Stimulated activated CD4-positive, alpha-beta T cell treated with anti-CD3 and anti-CD28 coated beads, Interleukin-1b, Interleukin-23, amount 100 ng/mL, for 24 hours (primary cell): ENCODE results near the gene CYP27C1.

Experiments
- DNase-seq, 4 experiments: peaks; one replicate each; pipeline ENCODE4 v3.0.0-alpha.2; 2020; ENCODE audit warnings: low read depth in 4 of 4, low spot score in 1 of 4

CYP27C1 gene

DNA sequence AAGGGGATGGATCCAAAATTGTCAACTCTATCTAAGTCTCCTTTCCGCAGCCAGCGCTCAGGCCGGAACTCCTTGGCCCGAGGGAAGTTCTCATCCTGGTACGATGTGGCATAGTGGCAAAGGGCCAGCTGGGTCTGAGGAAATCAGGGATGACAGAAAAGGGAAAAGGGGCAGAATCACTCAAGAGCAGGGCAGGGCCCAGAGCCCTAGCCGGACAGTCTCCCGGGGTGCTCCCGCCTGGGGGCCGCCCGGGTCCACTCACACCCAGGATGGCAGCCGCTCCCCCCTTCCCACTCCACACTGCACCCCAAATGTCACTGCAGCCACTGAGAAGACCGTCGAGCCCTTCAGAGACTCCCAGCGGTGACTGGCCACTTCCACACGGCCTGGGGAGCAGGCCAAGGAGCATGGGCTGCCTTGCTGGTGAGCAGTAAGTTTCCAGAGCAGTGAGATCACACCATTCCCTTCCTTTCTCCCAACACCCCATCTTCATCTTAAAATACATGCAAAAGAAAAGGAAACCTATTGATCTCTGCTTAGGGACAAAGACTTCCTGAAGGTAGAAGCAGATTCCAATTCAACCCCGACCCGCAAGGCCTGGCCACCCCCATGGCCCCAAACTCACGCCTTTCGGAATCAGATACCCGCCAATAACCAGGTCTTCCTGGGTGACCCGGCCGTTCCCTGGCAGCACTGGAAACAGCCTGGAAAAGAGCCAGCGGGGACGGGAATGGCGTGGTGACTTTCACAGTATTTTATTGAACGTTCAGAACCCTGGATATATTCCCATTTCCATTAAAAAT, 26.7 kb downstream of the CYP27C1 start:
- no peak for DNase-seq

DNA sequence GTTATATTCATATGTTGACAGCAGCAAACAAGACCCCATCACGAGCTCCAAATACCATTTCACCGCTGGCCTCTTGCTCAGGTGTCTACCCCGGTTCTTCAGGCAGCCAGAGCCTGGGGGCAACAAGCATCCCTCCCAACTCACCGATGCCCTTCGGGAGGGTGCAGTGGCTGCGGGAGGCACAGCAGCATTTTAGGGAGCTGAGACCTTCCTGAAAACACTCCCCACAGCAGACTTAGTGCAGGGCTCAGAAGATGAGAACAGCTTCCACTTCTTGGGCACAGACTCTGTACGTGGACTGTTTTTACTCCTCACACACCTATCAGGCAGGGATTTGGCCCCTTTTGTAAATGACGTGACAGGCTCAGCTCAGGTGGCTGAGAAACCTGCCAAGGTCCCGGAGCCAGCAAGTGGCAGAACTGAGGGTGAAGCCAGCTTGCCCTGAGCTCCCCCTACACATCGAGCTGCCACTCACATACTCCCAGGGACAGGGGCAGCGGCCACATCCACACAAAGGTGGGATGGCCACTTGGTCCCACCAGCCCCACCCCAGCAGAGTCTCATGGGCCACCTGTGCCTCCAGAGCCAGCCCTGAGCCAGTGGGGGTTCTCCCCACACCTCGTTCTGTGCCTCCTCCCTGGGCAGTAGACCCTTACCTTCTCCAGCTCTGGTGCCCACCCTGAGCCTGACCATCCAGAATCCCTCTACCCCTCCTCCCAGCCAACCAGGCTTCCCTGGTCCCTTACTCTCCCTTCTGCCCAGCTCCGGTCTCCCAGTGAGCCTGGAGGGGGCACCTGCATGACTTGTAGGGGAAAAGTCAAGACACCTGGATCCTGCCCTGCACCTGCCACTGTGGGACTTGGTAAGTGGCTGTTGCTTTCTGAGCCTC, 28.5 kb downstream of the CYP27C1 start:
- no peak for DNase-seq

DNA sequence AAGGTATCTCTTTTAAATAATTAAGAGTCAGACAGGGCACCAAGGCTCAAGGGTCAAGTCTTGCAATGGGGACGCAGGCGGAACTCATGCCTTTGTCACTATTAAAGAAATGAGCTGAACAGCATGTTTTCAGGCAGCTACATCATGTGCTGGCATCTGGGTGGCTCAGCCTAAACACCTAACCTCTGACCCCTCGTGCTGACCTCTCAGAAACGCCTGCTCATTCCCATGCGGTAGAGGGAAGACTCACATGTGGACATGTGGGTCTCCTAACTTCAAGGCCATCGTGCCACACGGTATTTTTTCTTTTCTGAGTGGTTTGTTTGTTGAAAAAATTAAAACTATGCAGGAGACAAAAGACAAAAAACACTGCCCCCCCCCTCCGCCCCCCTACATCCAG, 31.3 kb downstream of the CYP27C1 start:
- no peak for DNase-seq

DNA sequence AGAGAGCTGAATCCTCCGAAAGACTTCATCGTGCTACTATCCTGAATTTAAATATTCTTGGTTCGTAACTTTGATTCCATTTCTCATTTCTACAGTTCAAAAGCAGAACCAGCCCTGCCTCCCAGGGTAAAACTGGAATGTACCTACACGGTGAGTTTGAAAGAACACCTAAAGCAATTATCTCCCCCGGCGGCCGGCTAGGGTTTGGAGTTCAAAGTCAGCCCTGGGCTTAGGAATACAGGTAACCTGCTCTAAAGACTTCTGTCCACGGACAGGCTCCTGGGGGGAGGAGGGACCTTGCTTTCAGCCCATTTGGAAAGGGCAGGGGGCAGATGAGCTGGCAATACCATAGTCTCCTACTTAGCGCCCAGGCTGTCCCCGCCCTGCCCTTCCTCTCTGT, 32.3 kb downstream of the CYP27C1 start:
- no peak for DNase-seq

DNA sequence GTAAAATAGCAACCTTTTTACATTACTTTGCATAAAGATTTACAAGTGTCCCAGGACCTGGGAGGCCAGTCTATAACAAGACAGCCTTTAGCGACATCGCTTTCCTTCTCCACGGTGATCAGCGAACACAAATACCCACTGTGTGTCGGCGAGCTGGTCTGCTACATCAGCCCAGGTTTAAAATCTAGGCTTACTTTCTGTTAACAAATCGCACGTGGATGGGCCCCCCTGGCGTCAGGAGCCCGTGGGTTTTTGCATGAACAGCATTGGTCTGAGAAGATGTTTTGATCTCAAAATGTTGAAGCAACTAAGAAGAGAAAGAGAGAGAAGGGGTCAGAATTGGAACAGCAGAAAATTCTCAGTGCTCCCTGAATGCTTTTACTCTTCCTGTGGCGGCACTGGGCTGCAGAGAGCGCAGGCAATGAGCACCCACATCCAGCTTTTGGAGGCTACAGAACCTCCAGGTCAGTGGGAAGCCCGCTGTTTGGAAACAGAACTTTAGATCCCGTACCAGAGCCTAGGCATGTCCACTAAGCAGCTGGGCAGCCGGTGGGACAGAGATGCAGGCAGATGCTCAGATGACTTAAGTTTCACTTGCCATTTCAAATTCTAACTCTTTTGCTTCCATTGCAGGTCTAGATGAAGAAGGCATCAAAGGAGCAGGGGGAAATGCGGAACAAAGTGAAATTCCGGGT, 32.9 kb downstream of the CYP27C1 start:
- no peak for DNase-seq

DNA sequence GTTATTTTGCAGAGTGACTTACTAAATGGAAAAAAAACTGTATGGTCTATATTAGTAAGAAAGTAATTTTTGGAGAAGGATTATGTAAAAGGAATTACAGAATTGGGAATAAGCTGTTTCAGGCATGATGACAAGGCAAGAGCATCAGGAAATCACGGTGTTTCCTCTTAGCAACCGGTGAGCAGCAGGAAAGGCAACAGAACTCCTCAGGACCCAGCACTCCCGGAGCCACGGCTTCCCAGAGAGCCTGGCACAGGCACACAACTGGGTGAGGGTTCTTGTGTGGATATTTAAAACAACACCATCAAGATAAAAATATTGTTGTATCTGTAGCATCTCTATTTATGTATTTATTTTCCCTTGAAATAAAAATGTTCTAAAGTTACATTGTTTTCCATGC, 34.4 kb downstream of the CYP27C1 start:
- DNase-seq, result no peak

DNA sequence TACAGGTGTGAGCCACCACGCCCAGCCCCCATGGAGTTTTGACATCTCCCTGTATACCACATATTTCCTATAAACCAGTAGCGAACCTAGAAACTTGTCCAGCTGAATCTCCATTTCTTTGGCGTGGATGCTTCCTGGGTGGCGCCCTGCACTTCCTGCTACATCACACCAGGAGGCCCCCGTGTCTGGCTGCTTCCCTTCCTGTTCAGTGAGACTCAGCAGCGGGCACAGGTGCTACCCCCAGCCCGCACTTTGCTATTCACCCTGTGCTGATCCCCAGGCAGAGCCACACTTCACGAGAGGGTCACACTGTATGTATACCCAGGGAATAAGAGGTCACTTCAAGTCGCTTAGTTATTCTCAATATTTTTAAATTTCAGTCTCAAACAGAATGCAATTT, 35.0 kb downstream of the CYP27C1 start:
- DNase-seq, result no peak

DNA sequence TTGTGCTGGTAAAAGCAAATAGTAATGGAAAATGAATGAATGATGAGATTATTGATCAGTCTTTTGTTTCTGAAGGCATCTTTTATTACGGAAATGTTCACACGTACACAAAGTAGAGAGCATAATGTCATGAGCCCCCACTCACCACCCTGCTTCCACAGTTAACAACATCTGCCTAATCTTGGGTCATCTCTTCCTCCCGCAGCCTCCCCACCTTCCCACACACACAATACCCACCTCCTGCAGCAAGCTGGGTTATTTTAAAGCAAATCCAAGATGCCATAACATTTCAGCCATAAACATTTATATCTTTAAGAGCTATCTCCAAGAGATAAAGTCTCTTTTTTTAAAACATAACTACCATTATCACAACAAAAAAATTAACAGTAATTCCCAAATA, 36.3 kb downstream of the CYP27C1 start:
- DNase-seq, result no peak

DNA sequence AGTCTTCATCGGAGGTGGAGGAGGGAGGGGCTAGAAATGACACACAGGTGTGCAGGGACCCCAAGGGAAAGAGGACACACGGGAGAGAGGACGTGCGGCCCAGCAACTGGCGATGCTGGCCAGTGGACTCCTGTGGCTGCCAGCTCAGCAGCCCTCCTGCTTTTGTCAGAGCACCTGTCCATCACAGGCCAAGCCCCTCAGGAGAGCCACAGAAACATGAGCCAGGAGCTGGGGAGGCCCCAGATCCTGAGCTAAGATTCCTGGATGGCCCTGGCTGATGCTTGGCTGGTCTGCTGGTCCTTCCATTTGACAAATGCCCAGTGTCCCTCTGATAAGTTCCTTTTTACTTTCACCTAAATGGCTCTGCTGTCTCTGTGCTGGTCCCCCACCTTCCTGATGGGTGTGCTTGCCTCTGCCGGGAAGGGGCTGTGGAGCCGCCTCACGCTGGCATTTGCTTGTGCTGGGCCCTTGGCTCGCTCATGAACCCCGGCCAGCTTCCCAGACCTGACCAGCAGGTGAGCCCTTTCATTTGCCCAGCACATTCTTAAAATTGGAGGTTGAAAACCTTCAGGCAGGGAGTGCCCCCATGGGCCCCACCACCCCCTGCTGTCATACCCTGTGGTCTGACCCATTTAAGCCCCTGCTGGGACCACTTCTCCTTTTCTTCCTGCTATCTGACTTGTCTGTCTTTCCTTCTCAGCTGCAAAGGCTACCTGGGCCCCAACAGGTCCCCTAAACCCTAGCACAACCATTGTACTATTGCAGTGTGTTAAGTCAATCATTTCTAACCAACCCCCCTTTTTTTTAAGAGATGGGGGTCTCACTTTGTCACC, 37.3 kb downstream of the CYP27C1 start:
- no peak for DNase-seq

DNA sequence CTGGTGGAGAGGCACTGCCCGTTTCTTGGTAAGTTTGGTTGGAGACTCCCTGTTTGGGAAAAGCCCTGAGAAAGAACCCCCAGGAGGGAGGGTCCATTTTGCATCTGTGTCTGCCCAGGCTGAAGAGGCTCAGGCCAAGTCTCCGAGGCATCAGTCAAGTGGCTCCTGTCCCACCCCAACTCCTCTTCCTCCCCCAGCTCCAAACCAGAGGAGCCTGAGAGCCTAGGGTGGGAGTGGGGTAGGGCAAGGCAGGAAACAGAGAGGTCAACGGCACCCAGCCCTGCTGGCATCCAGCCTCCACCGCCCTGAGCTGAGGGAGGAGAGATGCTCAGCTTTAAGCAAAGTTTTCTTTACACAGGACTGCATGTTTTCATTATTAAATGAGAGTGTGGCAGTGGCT, 38.2 kb downstream of the CYP27C1 start:
- DNase-seq, result no peak

DNA sequence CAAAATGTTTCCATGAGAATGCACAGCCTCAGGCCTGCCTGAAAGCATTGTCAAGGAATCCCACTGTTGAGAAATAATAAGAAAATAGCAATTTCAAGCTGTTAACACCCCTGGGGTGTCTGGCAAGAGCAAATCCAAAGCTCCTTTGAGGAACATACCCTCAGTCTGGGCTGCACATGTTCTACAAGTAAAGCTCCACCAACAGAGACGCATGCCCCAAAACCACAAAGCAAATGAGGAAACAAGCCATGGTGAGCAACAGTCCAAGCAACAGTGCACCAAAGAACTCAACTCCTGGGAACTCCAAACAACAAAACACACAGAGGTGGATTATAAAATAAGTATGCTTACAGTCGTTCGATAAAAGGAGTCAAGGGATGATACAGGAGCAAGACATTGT, 40.3 kb downstream of the CYP27C1 start:
- DNase-seq, result no peak

DNA sequence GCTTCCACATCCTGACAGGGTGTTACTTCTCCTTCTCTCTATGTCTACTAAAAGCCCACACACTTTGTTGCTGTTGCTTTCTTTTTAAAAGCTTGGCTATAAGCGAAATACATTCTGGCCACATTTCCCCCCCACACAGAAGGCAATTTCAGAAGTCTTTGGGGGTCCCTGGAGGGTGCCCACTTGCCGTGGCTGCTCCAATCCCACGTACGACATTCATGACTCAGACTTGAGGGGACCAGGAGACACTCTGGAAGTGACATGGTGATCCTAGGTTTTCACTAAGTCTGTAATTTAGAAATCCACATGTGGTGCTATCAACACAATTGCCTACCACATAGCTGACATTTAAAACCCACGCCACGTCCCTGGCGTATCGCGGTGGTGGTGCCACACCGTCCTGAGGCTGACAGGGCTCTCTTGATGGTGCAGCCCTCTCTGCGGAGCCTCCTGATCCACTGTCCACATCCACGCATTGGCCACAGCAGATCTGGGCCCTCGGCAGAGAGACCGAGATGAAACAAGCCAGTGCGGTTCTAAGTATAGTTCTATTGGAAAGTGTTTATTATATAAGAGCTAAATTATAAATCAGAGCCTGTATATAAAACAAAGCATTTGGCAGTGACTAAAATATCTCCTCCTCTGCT, 42.4 kb downstream of the CYP27C1 start:
- no peak for DNase-seq

DNA sequence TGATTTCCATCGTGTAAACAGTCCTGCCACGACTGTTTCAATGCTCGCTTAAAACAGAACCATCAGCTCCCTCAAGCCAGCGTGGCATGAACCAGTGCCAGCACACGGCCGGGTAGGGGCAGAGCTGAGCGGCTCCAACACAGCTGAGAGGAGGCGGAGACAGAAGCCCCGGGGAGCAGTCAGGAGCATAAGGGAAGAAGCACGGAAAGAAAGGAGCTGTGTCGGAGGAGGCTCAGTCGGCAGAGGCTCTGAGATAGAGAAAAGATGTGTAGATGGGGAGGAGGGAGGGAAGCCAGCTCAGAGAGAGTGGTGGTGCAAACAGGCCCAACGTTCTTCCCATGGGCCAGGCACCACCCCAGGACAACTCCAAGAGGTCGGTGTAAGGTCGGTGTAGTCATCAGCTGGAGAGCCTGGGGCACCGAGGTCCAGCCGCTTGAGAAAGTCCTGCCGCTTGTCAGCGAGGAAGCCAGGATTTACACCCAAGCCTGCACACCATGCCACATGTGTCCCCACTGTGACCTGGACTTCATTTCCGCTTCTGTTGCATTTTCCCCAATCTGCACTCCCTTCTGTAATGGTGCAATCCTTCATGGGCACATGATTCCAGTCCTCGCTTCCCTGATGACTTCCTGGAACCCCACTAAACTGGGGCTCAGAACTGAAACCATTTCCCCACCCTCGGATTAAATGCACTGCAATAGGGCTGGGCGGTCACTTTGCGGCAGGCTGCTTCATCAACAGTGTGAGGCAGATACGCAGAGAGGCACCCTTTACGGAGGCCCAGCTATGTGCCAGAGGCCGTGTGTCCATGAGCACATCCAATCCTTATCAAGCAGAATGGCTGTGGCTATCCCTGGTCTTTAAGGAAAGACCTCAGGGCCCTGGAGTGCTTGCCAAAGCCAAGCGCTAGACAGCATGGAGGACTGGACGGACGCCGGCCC, 43.5 kb downstream of the CYP27C1 start:
- no peak for DNase-seq

DNA sequence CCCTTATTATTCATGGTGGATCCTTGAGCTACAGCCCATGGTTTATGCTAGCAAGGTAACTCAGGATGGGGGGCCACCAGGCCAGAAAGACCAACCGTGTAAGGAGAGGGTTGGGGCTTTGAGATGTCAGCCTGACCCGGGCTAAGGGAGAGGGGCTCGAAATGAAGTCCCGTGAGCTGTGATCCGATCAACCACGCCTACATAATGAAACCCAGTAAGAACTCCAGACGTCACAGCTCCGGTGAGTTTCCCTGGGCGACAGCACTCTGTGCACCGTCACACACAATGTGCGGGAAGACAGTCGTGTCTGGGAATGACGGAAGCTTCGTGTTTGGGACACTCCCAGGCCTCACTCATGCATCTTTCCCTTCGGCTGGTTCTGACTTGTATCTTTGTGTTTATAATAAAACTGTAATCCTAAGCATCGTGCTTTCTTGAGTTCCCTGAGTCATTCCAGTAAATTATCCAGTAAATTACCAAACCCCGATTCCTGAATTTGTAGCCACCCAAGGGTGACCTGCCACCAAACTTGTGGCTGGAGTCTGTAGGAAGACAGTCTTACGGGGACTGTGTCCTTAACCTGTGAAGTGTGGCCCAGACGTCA, 44.2 kb downstream of the CYP27C1 start:
- no peak for DNase-seq

DNA sequence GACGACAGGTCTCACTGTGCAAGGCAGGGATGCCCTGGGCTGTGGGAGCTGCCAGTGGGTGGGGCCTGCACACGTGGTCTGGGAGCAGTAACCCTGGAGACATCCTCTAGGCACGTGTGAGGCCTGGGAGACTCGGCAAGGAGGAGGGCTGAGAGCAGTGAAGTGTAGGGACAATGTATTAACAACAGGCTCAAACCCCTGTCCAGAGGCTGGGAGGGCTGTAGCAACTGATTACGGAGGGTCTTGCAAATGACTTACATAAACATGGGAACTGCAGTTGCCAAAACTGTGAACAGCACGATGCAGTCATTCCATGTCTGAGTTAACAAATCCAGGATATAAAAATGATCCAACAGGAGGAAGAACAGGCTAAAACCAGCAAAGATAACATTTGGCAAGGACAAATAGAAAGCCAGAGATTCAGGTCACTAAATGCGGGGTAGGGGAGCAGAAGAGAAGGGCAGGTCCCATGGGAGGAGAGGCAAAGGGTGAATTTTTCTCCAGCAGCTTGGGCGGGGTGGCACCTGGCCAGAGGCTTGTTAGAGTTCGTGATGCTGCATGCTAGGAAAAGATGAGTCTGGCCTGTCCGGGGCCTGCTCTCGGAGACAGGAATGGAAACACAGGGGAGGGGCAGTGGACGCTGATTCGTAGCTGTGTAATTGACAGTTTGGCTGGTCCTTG, 44.9 kb downstream of the CYP27C1 start:
- no peak for DNase-seq

DNA sequence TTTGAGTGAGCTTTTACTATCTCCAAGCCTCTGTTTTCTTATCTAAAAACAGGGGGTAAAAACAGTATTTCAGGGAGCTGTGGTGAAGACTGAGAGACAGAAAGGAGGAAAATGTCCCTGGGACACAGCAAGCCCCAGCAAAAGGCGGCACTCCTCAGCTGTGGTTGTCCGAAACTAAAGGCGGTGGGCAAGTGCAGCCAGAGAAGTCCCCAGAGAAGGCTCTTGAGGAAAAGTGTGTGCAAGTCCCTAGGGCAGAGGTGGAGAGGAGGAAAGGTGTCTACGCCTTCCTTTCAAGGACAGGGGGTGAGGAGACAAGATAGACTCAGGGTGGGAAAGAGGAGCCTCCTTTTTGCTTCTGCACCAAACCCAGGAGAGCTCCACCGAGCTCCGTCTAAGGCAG, 45.5 kb downstream of the CYP27C1 start:
- no peak for DNase-seq

DNA sequence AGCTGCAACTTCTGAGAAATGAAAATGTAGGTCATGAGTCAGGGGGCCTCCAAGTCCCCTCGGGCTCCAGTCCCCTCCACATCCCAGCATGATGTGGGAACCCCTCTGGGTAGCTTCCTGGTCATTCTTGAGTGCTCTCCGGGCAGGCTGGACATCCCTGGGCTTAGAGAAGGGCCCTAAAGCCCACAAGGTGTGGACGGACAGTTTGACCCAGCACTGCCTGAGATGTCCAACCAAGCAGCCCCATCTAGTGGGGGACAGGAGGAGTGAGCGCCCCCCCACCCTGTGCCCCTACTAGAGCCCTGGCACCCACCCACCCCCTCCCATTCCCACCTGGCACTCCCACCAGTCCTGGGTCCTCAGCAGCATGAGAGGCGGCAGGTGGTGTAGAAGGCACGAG, 46.0 kb downstream of the CYP27C1 start:
- DNase-seq, result no peak

DNA sequence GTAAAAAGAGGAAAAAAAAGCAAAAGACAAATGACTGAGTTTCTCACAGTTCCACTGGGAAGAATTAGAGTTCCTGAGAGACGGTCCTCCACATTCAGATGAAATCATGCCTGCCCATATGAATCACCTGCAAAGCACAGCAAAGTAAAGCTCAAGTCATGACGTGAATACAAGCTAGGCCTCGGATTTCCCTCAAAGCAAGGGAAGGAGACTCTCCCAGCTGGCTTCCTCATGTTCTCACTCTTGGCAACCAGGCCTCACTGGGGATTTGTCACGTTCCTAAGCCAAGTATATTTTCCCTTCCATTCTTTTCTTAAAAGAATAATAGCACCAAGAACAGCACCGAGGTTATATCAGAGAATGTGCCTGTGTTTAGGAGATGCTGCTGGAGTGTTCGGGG, 47.0 kb downstream of the CYP27C1 start:
- no peak for DNase-seq
